VCaP (cell line): ENCODE data around the gene MCTP2.

ENCODE experiments used
- H3K27ac ChIP-seq: fragments of 450-650 bp; 2 replicates; pipeline ENCODE4 v1.5.1; 2017
- CTCF ChIP-seq: fragments of 450-650 bp; conservative IDR thresholded peaks from 2 replicates; pipeline ENCODE4 v1.5.1; 2017; ENCODE audit warnings: mild to moderate bottlenecking, moderate library complexity

MCTP2 gene

GRCh38 chr15:94199725-94200124, 31.6 kb upstream of the MCTP2 start:
- H3K27ac ChIP-seq = no peak overlapping the region
- no peak for TF ChIP-seq CTCF

GRCh38 chr15:94203306-94203705, 28.1 kb upstream of the MCTP2 start:
- H3K27ac ChIP-seq = no peak overlapping the region
- TF ChIP-seq CTCF = no peak

GRCh38 chr15:94205366-94205765, 26.0 kb upstream of the MCTP2 start:
- H3K27ac ChIP-seq = no peak overlapping the region
- TF ChIP-seq CTCF = no peak

- no peak for TF ChIP-seq CTCF
- H3K27ac ChIP-seq = no peak overlapping the region
Measured at GRCh38 chr15:94206463-94207167, 24.7 kb upstream of the MCTP2 start.

GRCh38 chr15:94212291-94212690, 19.1 kb upstream of the MCTP2 start:
- no peak for TF ChIP-seq CTCF
- H3K27ac ChIP-seq = no peak overlapping the region

- no peak for TF ChIP-seq CTCF
- H3K27ac ChIP-seq = no peak overlapping the region
Measured at GRCh38 chr15:94225616-94226015, 5.7 kb upstream of the MCTP2 start.

GRCh38 chr15:94228611-94229010, 2.8 kb upstream of the MCTP2 start:
- H3K27ac ChIP-seq = no peak overlapping the region
- TF ChIP-seq CTCF = no peak
